Osteoblast (primary cell): ENCODE data around the gene SIK2. TPM values are rescaled to one million over a fixed set of nuclear protein-coding genes. Genes with fewer than 3 reads are reported as not detected.

Experiments
- DNase-seq: peaks from one replicate; pipeline ENCODE4 v3.0.0; 2011; ENCODE audit warnings: low spot score, mixed read lengths; ENCODE audit not compliant: insufficient read length; ENCODE audit errors: missing footprints
- H2AFZ ChIP-seq: 2 replicates; pipeline ENCODE4 v1.6.0; 2011; ENCODE audit warnings: mild to moderate bottlenecking, low read length
- H3K27ac ChIP-seq: 2 replicates; pipeline ENCODE4 v1.5.1; 2011; ENCODE audit warnings: mild to moderate bottlenecking, low read depth, low read length, moderate library complexity
- H3K27me3 ChIP-seq: 2 replicates; pipeline ENCODE4 v1.6.0; 2012; ENCODE audit warnings: mild to moderate bottlenecking, control low read depth, inconsistent platforms, low read length, moderate library complexity; ENCODE audit not compliant: insufficient read depth
- H3K36me3 ChIP-seq: 2 replicates; pipeline ENCODE4 v1.5.1; 2011; ENCODE audit warnings: mild to moderate bottlenecking, low read length, control low read depth, moderate library complexity; ENCODE audit not compliant: insufficient read depth
- H3K4me1 ChIP-seq: 2 replicates; pipeline ENCODE4 v1.5.1; 2011; ENCODE audit warnings: mild to moderate bottlenecking, low read length, control low read depth, moderate library complexity; ENCODE audit not compliant: insufficient read depth
- H3K4me2 ChIP-seq: 2 replicates; pipeline ENCODE4 v1.6.0; 2011; ENCODE audit warnings: mild to moderate bottlenecking, low read length; ENCODE audit not compliant: insufficient read depth
- H3K4me3 ChIP-seq: fragments of 200-600 bp; sonication (generic); 3 replicates; pipeline ENCODE4 v1.5.1; 2012; ENCODE audit warnings: mild to moderate bottlenecking, low read length, inconsistent platforms; ENCODE audit not compliant: insufficient read depth
- H3K79me2 ChIP-seq: 2 replicates; pipeline ENCODE4 v1.6.0; 2012; ENCODE audit warnings: mild to moderate bottlenecking, low read length, control low read depth, inconsistent platforms; ENCODE audit not compliant: insufficient read depth
- H3K9me3 ChIP-seq: 2 replicates; pipeline ENCODE4 v1.5.1; 2011; ENCODE audit warnings: low read depth, low read length, control low read depth
- H4K20me1 ChIP-seq: 2 replicates; pipeline ENCODE4 v1.6.0; 2012; ENCODE audit warnings: mild to moderate bottlenecking, low read length, control low read depth; ENCODE audit not compliant: insufficient read depth
- total RNA-seq: library from RNA; depleted of rRNA; stranded (reverse); fragments of >200 nt; gene quantifications from 2 replicates; pipeline ENCODE4 v1.2.3, GENCODE V29; 2012
- TF ChIP-seq, protein P1 (sequence below): IDR thresholded peaks from 2 replicates; pipeline ENCODE4 v1.5.1; 2011; ENCODE audit warnings: mild to moderate bottlenecking, low read depth, low read length, moderate library complexity; ENCODE audit errors: extremely low read depth

The SIK2 gene
- total RNA-seq, 1 donor, result 17.7 TPM

DNA sequence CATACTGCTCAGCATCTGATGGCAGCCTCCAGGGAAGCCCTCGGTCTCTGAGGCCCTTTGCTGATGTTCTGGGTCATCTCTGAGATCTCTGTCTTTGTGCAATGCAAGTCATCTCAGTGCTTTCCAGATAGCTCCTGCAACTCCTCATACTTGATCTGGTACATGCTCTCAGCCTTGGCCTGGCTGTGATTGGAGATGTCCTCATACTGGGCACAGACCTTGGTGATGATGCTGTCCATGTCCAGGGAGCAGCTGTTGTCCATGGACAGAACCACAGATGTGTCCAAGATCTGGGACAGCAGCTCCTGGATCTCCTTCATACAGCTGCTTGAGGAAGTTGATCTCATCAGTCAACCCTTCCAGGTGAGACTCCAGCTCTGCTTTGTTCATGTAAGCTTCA is 69.1 kb downstream of the SIK2 start:
- Histone ChIP-seq H3K9me3 (no peaks in the 10 kb centered on the region), H3K4me3 (no peak overlapping the region), H4K20me1 (peaks cover 16% of the 10 kb centered on the region), H2AFZ (no peak overlapping the region), H3K36me3 (peaks cover 18% of the 10 kb centered on the region), H3K27ac (no peak overlapping the region), H3K4me2 (no peak overlapping the region), H3K4me1 (no peaks in the 10 kb centered on the region), H3K27me3 (no peaks in the 10 kb centered on the region), H3K79me2 (peaks cover 4% of the 10 kb centered on the region)
- TF ChIP-seq, protein P1, sequence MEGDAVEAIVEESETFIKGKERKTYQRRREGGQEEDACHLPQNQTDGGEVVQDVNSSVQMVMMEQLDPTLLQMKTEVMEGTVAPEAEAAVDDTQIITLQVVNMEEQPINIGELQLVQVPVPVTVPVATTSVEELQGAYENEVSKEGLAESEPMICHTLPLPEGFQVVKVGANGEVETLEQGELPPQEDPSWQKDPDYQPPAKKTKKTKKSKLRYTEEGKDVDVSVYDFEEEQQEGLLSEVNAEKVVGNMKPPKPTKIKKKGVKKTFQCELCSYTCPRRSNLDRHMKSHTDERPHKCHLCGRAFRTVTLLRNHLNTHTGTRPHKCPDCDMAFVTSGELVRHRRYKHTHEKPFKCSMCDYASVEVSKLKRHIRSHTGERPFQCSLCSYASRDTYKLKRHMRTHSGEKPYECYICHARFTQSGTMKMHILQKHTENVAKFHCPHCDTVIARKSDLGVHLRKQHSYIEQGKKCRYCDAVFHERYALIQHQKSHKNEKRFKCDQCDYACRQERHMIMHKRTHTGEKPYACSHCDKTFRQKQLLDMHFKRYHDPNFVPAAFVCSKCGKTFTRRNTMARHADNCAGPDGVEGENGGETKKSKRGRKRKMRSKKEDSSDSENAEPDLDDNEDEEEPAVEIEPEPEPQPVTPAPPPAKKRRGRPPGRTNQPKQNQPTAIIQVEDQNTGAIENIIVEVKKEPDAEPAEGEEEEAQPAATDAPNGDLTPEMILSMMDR, result no peak
- no peak for DNase-seq

DNA sequence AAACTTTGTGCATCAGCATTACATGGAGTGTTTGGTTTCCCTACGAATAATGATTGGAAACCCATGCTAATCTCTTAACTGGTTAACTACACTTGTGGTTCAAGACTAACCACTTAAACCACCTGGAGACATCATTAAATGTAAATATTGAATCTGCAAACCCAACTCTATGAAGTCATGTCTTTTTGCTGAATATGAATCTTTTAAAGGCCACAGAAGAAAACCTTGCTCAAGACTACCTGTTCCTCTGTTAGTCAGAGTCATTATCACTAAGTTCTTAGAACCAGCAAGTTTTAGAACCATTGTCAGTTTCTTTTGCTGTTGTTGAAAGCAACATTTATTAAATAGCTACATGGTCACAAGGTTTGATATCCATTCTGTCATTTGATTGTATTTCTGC is 70.7 kb downstream of the SIK2 start:
- Histone ChIP-seq H4K20me1 (peaks cover 16% of the 10 kb centered on the region), H3K27me3 (no peaks in the 10 kb centered on the region), H3K36me3 (peaks cover 14% of the 10 kb centered on the region), H3K27ac (no peak overlapping the region), H3K4me3 (no peak overlapping the region), H3K9me3 (no peaks in the 10 kb centered on the region), H3K4me1 (peaks cover 5% of the 10 kb centered on the region), H2AFZ (no peak overlapping the region), H3K4me2 (no peak overlapping the region), H3K79me2 (peaks cover 4% of the 10 kb centered on the region)
- TF ChIP-seq, protein P1, result no peak
- no peak for DNase-seq

DNA sequence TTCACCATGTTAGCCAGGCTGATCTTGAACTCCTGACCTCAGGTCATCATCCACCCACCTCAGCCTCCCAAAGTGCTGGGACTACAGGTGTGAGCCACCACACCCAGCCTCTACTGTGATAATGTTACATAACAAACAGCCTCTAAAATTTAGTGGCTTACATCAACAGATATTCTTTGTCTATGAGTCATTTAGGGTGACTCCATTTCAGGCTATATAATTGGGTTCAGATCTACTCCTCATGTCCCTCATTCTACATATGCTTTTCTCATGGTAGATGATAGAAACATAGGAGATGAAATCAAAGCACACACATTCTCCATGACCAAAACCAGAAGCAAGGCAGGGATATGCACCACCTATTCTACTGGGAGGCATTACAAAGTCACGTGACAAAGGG is 72.7 kb downstream of the SIK2 start:
- H3K27me3 ChIP-seq, result no peaks in the 10 kb centered on the region
- TF ChIP-seq, protein P1, result no peak
- H3K9me3 ChIP-seq, result no peaks in the 10 kb centered on the region
- peaks cover 14% of the 10 kb centered on the region for H3K36me3 ChIP-seq
- no peak overlapping the region for H3K4me2 ChIP-seq
- H3K4me3 ChIP-seq, result no peak overlapping the region
- peaks cover 11% of the 10 kb centered on the region for H4K20me1 ChIP-seq
- no peak overlapping the region for H2AFZ ChIP-seq
- peaks cover 5% of the 10 kb centered on the region for H3K4me1 ChIP-seq
- no peak for DNase-seq
- H3K79me2 ChIP-seq, result peaks cover 2% of the 10 kb centered on the region
- H3K27ac ChIP-seq, result no peak overlapping the region

DNA sequence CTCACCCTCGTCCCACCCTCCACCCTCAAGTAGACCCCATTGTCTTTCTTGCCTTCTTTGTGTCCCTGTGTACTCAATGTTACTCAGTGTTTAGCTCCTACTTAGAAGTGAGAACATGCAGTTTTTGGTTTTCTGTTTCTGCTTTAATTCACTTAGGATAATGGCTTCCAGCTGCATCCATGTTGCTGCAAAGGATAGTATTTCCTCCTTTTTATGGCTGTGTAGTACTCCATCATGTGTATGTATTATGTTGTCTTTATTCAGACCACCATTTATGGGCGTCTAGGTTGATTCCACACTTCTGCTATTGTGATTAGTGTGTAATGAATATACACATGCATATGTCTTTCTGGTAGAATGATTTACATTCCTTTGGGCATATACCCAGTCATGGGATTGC is 73.6 kb downstream of the SIK2 start:
- Histone ChIP-seq H3K4me1 (peaks cover 5% of the 10 kb centered on the region), H3K79me2 (peaks cover 2% of the 10 kb centered on the region), H3K36me3 (peaks cover 14% of the 10 kb centered on the region), H2AFZ (no peak overlapping the region), H3K27ac (no peak overlapping the region), H4K20me1 (peaks cover 11% of the 10 kb centered on the region), H3K27me3 (no peaks in the 10 kb centered on the region), H3K9me3 (no peaks in the 10 kb centered on the region), H3K4me3 (no peak overlapping the region), H3K4me2 (no peak overlapping the region)
- TF ChIP-seq, protein P1, result no peak
- no peak for DNase-seq
